CD4-positive, alpha-beta memory T cell (primary cell): ENCODE data around the gene RBMS3. TPM values are rescaled to one million over a fixed set of nuclear protein-coding genes. Genes with fewer than 3 reads are reported as not detected.

Experiments used
- CTCF ChIA-PET: fragments of 350-600 bp; sonication (Branson Sonifier 250); formaldehyde crosslinking; loops from one replicate; lab custom pipeline; 2021; ENCODE audit warnings: inconsistent platforms; ENCODE audit not compliant: partially characterized antibody; lab: Charles Lee
- POLR2A ChIA-PET: fragments of 350-600 bp; sonication (Branson Sonifier 250); formaldehyde crosslinking; loops from one replicate; lab custom pipeline; 2021; ENCODE audit not compliant: partially characterized antibody; lab: Charles Lee
- DNase-seq, 5 donors: peaks; one replicate each; pipeline versions ENCODE4 v3.0.0 to v3.0.0-alpha.2; 2020 to 2022; ENCODE audit warnings: mixed read lengths in 1 of 5
- H3K27ac ChIP-seq: one replicate; pipeline ENCODE4 v1.7.0; 2013; ENCODE audit warnings: low read depth, low read length
- H3K27me3 ChIP-seq: 2 replicates; pipeline ENCODE4 v1.7.0; 2013; ENCODE audit warnings: mild to moderate bottlenecking, low read length, moderate library complexity; ENCODE audit not compliant: insufficient read depth
- H3K36me3 ChIP-seq: 2 replicates; pipeline ENCODE4 v1.7.0; 2013; ENCODE audit warnings: mild to moderate bottlenecking, low read length, moderate library complexity; ENCODE audit not compliant: insufficient read depth
- H3K4me1 ChIP-seq: 2 replicates; pipeline ENCODE4 v1.7.0; 2013; ENCODE audit warnings: mild to moderate bottlenecking, low read length, moderate library complexity; ENCODE audit not compliant: insufficient read depth
- H3K4me3 ChIP-seq, 2 donors: one replicate each; pipeline ENCODE4 v1.7.0; 2013; ENCODE audit warnings: low read length in 2 of 2, mild to moderate bottlenecking in 1 of 2
- H3K9me3 ChIP-seq, 2 donors: one replicate each; pipeline ENCODE4 v1.7.0; 2013; ENCODE audit warnings: low read length in 2 of 2, control low read depth in 1 of 2; ENCODE audit not compliant: control insufficient read depth in 1 of 2
- H3K27ac Mint-ChIP-seq, 7 donors: one replicate each; pipeline ENCODE4 v1.8.0; 2020 to 2021; ENCODE audit warnings: mixed read lengths in 7 of 7, mild to moderate bottlenecking in 6 of 7, inconsistent platforms in 3 of 7, moderate library complexity in 3 of 7
- H3K27me3 Mint-ChIP-seq, 2 donors: one replicate each; pipeline ENCODE4 v1.8.0; 2020 to 2021; ENCODE audit warnings: mixed read lengths in 2 of 2
- H3K36me3 Mint-ChIP-seq, 2 donors: one replicate each; pipeline ENCODE4 v1.8.0; 2020 to 2021; ENCODE audit warnings: mixed read lengths in 2 of 2, inconsistent platforms in 1 of 2, mild to moderate bottlenecking in 1 of 2
- H3K4me1 Mint-ChIP-seq, 4 donors: one replicate each; pipeline ENCODE4 v1.8.0; 2020 to 2021; ENCODE audit warnings: mixed read lengths in 4 of 4, mild to moderate bottlenecking in 1 of 4
- H3K4me3 Mint-ChIP-seq, 8 donors: one replicate each; pipeline ENCODE4 v1.8.0; 2020 to 2021; ENCODE audit warnings: mixed read lengths in 8 of 8, mild to moderate bottlenecking in 7 of 8, moderate library complexity in 6 of 8, inconsistent platforms in 3 of 8
- H3K9me3 Mint-ChIP-seq, 8 donors: one replicate each; pipeline ENCODE4 v1.8.0; 2020 to 2021; ENCODE audit warnings: mixed read lengths in 8 of 8, mild to moderate bottlenecking in 5 of 8, inconsistent platforms in 3 of 8, moderate library complexity in 1 of 8
- intact Hi-C: fragments of 100-400 bp; cut with micrococcal nuclease; formaldehyde crosslinking; loops from one replicate; pipeline ENCODE4 v1.15.1; 2023
- polyA plus RNA-seq, 2 donors: library from polyadenylated mRNA; unstranded; fragments of 300-500 nt; fragmentation: Illumina TruSeq; gene quantifications; one replicate each; pipeline ENCODE4 v1.2.3, GENCODE V29; 2021
- total RNA-seq, 2 experiments: library from RNA; stranded (reverse); gene quantifications; one replicate each; pipeline ENCODE4 v1.2.3, GENCODE V29; 2021

RBMS3 gene
- total and polyA plus RNA-seq, 4 experiments from 2014 or later, result 0.70 to 1.6 (median 1.0) TPM; not detected in 1

GRCh38 chr3:30003741-30004140, 722.9 kb downstream of the RBMS3 start:
- Mint-ChIP-seq H3K4me1 (no peaks in the 10 kb centered on the region), H3K9me3 (peaks cover 0 to 3% (median 0%) of the 10 kb centered on the region in 8 donors), H3K27me3 (no peaks in the 10 kb centered on the region), H3K27ac (no peak overlapping the region), H3K4me3 (no peak overlapping the region), H3K36me3 (no peaks in the 10 kb centered on the region)
- Histone ChIP-seq H3K36me3 (no peaks in the 10 kb centered on the region), H3K27me3 (no peaks in the 10 kb centered on the region), H3K9me3 (no peaks in the 10 kb centered on the region), H3K4me3 (no peak overlapping the region), H3K4me1 (no peaks in the 10 kb centered on the region), H3K27ac (no peak overlapping the region)
- no peak for DNase-seq
- POLR2A ChIA-PET, result no interaction called here
- CTCF ChIA-PET, result no interaction called here
- intact Hi-C loops, result no loop called here

DNA sequence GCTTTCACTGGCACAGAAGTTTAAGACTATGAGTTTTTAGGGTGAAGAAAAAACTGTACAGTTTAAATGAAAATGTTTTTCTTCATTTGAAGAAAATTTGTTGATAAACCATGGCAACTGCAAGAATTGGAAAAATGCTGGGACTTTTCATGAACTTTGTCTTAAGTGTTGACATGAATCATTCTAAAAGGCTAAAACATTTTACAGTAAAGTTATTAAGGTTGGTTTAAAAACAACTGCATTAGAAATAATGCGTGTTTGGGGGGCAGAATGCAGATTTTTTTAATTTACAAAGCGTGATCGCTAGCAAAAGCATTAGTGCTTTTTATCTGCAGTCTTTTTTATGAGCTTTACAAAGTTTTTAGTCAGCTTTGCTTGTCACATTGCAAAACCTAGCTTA, 723.6 kb downstream of the RBMS3 start:
- no peaks in the 10 kb centered on the region for H3K4me1 ChIP-seq
- H3K9me3 ChIP-seq, result no peaks in the 10 kb centered on the region
- Mint-ChIP-seq H3K9me3 (no peaks in the 10 kb centered on the region), H3K36me3 (no peaks in the 10 kb centered on the region), H3K27ac (no peak overlapping the region), H3K4me1 (no peaks in the 10 kb centered on the region), H3K27me3 (no peaks in the 10 kb centered on the region), H3K4me3 (no peak overlapping the region)
- CTCF ChIA-PET, result interaction anchor here (1.2 to 1.5 kb wide), 2 partner anchors 10 to 17 kb away, joined by 3 to 5 read pairs; no protein-coding TSS in a partner anchor
- POLR2A ChIA-PET, result no interaction called here
- H3K4me3 ChIP-seq, result no peak overlapping the region
- no peaks in the 10 kb centered on the region for H3K27me3 ChIP-seq
- DNase-seq, result no peak
- no peaks in the 10 kb centered on the region for H3K36me3 ChIP-seq
- intact Hi-C loops, result no loop called here
- no peak overlapping the region for H3K27ac ChIP-seq

GRCh38 chr3:30006111-30006510, 725.2 kb downstream of the RBMS3 start:
- no peaks in the 10 kb centered on the region for H3K36me3 Mint-ChIP-seq
- no peaks in the 10 kb centered on the region for H3K9me3 ChIP-seq
- no peak overlapping the region for H3K27ac ChIP-seq
- ChIA-PET POLR2A (no interaction called here), CTCF (no interaction called here)
- H3K9me3 Mint-ChIP-seq, result no peaks in the 10 kb centered on the region
- peaks cover 0 to 3% of the 10 kb centered on the region in 2 donors for H3K27me3 Mint-ChIP-seq
- H3K4me1 Mint-ChIP-seq, result no peaks in the 10 kb centered on the region
- H3K4me3 ChIP-seq, result no peak overlapping the region
- H3K4me3 Mint-ChIP-seq, result no peak overlapping the region
- H3K4me1 ChIP-seq, result no peaks in the 10 kb centered on the region
- no peaks in the 10 kb centered on the region for H3K27me3 ChIP-seq
- DNase-seq, result no peak
- intact Hi-C loops, result no loop called here
- H3K36me3 ChIP-seq, result no peaks in the 10 kb centered on the region
- H3K27ac Mint-ChIP-seq, result no peak overlapping the region

DNA sequence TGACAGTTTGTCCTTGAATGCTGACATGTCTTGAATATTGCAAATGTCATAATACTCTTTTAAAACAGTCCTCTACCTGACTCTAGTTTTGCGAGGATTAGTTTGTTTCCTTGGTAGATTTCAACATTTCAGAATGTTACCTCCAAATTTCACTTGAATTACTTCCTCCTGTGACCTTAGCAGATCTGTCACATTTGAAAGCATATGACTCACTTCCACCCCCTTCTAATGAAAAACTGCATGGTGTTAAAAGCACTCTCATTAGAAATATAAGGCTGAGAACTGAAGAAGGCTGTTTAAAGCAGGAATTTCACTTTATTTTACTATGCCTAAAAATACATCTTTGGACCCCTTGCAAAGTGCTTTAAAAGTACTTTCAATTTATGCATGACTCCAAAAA, 726.8 kb downstream of the RBMS3 start:
- H3K27me3 Mint-ChIP-seq, result peaks cover 0 to 8% of the 10 kb centered on the region in 2 donors

GRCh38 chr3:30011237-30011803, 730.4 kb downstream of the RBMS3 start:
- Mint-ChIP-seq H3K36me3 (no peaks in the 10 kb centered on the region), H3K27me3 (peaks cover 0 to 8% of the 10 kb centered on the region in 2 donors), H3K4me3 (no peak overlapping the region), H3K9me3 (no peaks in the 10 kb centered on the region), H3K4me1 (no peaks in the 10 kb centered on the region), H3K27ac (no peak overlapping the region)
- no peak for DNase-seq
- Histone ChIP-seq H3K36me3 (no peaks in the 10 kb centered on the region), H3K27ac (no peak overlapping the region), H3K27me3 (no peaks in the 10 kb centered on the region), H3K4me1 (no peaks in the 10 kb centered on the region), H3K9me3 (no peaks in the 10 kb centered on the region), H3K4me3 (no peak overlapping the region)
- intact Hi-C loops, result loop anchor here (10.0 kb wide), 1 partner anchor 1123 kb away; no protein-coding TSS in a partner anchor
- CTCF ChIA-PET, result interaction anchor here (1.2 to 6.7 kb wide), 5 partner anchors 9 to 759 kb away, joined by 3 to 47 read pairs (median 12); no protein-coding TSS in a partner anchor
- POLR2A ChIA-PET, result no interaction called here

More for the DNA sequence above, 726.8 kb downstream of the RBMS3 start:
- Mint-ChIP-seq H3K27ac (no peak overlapping the region), H3K4me1 (no peaks in the 10 kb centered on the region), H3K9me3 (no peaks in the 10 kb centered on the region), H3K36me3 (no peaks in the 10 kb centered on the region), H3K4me3 (no peak overlapping the region)
- H3K27me3 ChIP-seq, result no peaks in the 10 kb centered on the region
- no peak for DNase-seq
- H3K27ac ChIP-seq, result no peak overlapping the region
- CTCF ChIA-PET, result no interaction called here
- no peaks in the 10 kb centered on the region for H3K4me1 ChIP-seq
- intact Hi-C loops, result no loop called here
- no peak overlapping the region for H3K4me3 ChIP-seq
- POLR2A ChIA-PET, result no interaction called here
- no peaks in the 10 kb centered on the region for H3K36me3 ChIP-seq
- no peaks in the 10 kb centered on the region for H3K9me3 ChIP-seq

DNA sequence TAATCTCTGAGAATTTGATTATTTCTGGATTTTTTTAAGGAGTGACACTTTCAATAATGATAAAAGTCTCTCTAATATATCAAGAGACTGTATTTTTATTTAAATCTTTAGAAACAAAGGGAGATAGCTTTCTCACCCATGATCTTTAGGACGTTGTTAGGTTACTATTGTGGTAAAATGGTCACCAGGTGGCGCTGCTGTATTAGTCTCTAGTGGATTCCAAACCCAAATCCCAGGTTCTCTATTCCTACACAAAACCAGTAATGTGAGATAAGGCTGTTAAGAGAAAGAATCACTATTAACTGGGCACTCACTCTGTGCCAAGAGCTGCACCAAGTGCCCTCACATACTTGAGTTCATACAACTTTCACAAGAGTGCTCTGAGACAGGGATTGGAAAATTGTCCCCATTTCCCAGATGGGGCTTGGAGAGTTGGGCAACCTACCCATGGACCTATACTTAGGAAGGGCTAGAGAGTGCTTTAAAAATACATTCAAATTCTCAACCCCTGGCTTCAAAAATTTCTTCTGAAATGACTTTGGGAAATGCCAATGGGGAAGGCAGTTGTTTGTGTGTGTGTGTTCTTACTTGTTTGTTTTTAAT, 732.2 kb downstream of the RBMS3 start:
- H3K27me3 ChIP-seq, result no peaks in the 10 kb centered on the region
- no peaks in the 10 kb centered on the region for H3K36me3 ChIP-seq
- Mint-ChIP-seq H3K4me3 (no peak overlapping the region), H3K27me3 (peaks cover 0 to 12% of the 10 kb centered on the region in 2 donors), H3K27ac (no peak overlapping the region), H3K9me3 (no peaks in the 10 kb centered on the region), H3K36me3 (no peaks in the 10 kb centered on the region), H3K4me1 (no peaks in the 10 kb centered on the region)
- no peaks in the 10 kb centered on the region for H3K4me1 ChIP-seq
- intact Hi-C loops, result loop anchor here (1.0 to 10.0 kb wide), 3 partner anchors 186 to 1122 kb away; no protein-coding TSS in a partner anchor
- no peak overlapping the region for H3K4me3 ChIP-seq
- H3K27ac ChIP-seq, result no peak overlapping the region
- POLR2A ChIA-PET, result no interaction called here
- CTCF ChIA-PET, result interaction anchor here (0.8 to 6.7 kb wide), 12 partner anchors 8 to 738 kb away, joined by 3 to 47 read pairs (median 4); no protein-coding TSS in a partner anchor
- peak; percentile 11 to 33 (median 26) for DNase-seq
- H3K9me3 ChIP-seq, result no peaks in the 10 kb centered on the region

DNA sequence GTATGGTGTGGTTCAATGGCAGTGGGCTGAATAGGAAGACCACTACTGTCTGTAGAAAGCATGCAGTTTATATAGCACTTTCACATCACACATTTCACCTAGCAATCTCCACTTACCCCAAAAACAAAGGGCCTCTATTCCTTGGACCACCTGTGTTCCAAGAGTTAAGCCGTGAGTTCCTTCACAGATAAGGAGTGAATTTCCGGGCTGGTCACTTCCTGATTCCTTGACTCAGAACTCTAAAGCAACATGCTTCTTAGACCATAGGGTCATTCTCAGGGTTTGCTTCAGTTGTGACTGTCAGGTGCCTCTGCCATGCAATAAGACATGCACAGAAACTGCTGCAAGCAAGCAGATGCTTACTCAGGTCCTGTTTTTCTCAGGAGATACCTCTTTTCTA, 737.0 kb downstream of the RBMS3 start:
- intact Hi-C loops, result loop anchor here (10.0 kb wide), 1 partner anchor 1117 kb away; no protein-coding TSS in a partner anchor
- H3K4me1 ChIP-seq, result no peaks in the 10 kb centered on the region
- peaks cover 12% of the 10 kb centered on the region in 2 donors for H3K27me3 Mint-ChIP-seq
- no peak overlapping the region for H3K4me3 ChIP-seq
- CTCF ChIA-PET, result no interaction called here
- H3K4me3 Mint-ChIP-seq, result no peak overlapping the region
- H3K36me3 Mint-ChIP-seq, result no peaks in the 10 kb centered on the region
- no peaks in the 10 kb centered on the region for H3K27me3 ChIP-seq
- DNase-seq, result no peak
- no peaks in the 10 kb centered on the region for H3K9me3 ChIP-seq
- POLR2A ChIA-PET, result no interaction called here
- no peak overlapping the region for H3K27ac Mint-ChIP-seq
- no peaks in the 10 kb centered on the region for H3K9me3 Mint-ChIP-seq
- no peaks in the 10 kb centered on the region for H3K36me3 ChIP-seq
- no peak overlapping the region for H3K27ac ChIP-seq
- no peaks in the 10 kb centered on the region for H3K4me1 Mint-ChIP-seq
